Measurements from ENCODE around the gene KIAA1671.

GRCh38 chr22:25060522-25061071 is 108.1 kb downstream of the KIAA1671 start:
- TF ChIP-seq MXI1 (IDR thresholded peaks at IDR 0.05; ENCODE audit: borderline replicate concordance, low read depth, low read length) (no peak), CTCF (conservative IDR thresholded peaks at IDR 0.05; ENCODE audit: low read depth, low read length) (no peak), POLR2A (IDR thresholded peaks at IDR 0.05; ENCODE audit: low read depth, low read length) (no peak), USF2 (IDR thresholded peaks at IDR 0.05; ENCODE audit: low read depth, low read length) (no peak), CHD1 (IDR thresholded peaks at IDR 0.05; ENCODE audit: low read depth, low read length) (no peak), NFE2L2 (IDR thresholded peaks at IDR 0.05; ENCODE audit: low read depth, low read length) (no peak), ELK1 (IDR thresholded peaks at IDR 0.05; ENCODE audit: borderline replicate concordance, low read depth, low read length) (no peak), SMC3 (IDR thresholded peaks at IDR 0.05; ENCODE audit: low read depth, low read length) (no peak), RFX5 (IDR thresholded peaks at IDR 0.05; ENCODE audit: low read depth, low read length) (no peak), RCOR1 (IDR thresholded peaks at IDR 0.05; ENCODE audit: insufficient replicate concordance, low read length) (no peak), CEBPB (IDR thresholded peaks at IDR 0.05; ENCODE audit: low read depth, low read length) (no peak), RAD21 (IDR thresholded peaks at IDR 0.05; ENCODE audit: low read length) (no peak)
